ENCODE data around the gene PTHLH. TPM values are rescaled to one million over a fixed set of nuclear protein-coding genes. Genes with fewer than 3 reads are reported as not detected.

The PTHLH gene
- total RNA-seq, 2 donors from 2014 or later = 0.58 TPM; not detected in 1

- Histone ChIP-seq H3K4me1 (no peaks in the 10 kb centered on the region), H3K9ac (ENCODE audit: low read depth in 2 of 2, low read length in 2 of 2) (no peak overlapping the region), H3K27me3 (no peaks in the 10 kb centered on the region), H3K36me3 (no peaks in the 10 kb centered on the region), H3K9me3 (no peaks in the 10 kb centered on the region), H3K4me3 (no peak overlapping the region), H3K27ac (no peak overlapping the region)
- intact Hi-C loops (cut with DNase I) = no loop called here
- no peak for TF ChIP-seq CTCF (IDR thresholded peaks at IDR 0.05)
- DNase-seq = no peak
These were observed 15.2 kb downstream of the PTHLH start for GRCh38 chr12:27957366-27957765.

- no peak for DNase-seq
- Histone ChIP-seq H3K9me3 (no peaks in the 10 kb centered on the region), H3K9ac (ENCODE audit: low read depth in 2 of 2, low read length in 2 of 2) (no peak overlapping the region), H3K27me3 (no peaks in the 10 kb centered on the region), H3K4me1 (no peaks in the 10 kb centered on the region), H3K4me3 (no peak overlapping the region), H3K27ac (no peak overlapping the region), H3K36me3 (no peaks in the 10 kb centered on the region)
- no peak for TF ChIP-seq CTCF (IDR thresholded peaks at IDR 0.05)
- intact Hi-C loops (cut with DNase I) = no loop called here
These were observed 18.7 kb downstream of the PTHLH start for GRCh38 chr12:27953817-27954216.

GRCh38 chr12:27953348-27953747, 19.2 kb downstream of the PTHLH start:
- DNase-seq = no peak
- Histone ChIP-seq H3K4me1 (no peaks in the 10 kb centered on the region), H3K27ac (no peak overlapping the region), H3K4me3 (no peak overlapping the region), H3K27me3 (no peaks in the 10 kb centered on the region), H3K9ac (ENCODE audit: low read depth in 2 of 2, low read length in 2 of 2) (no peak overlapping the region), H3K9me3 (no peaks in the 10 kb centered on the region), H3K36me3 (no peaks in the 10 kb centered on the region)
- intact Hi-C loops (cut with DNase I) = no loop called here
- no peak for TF ChIP-seq CTCF (IDR thresholded peaks at IDR 0.05)

GRCh38 chr12:27952510-27952909, 20.0 kb downstream of the PTHLH start:
- Histone ChIP-seq H3K4me3 (no peak overlapping the region), H3K27me3 (no peaks in the 10 kb centered on the region), H3K36me3 (no peaks in the 10 kb centered on the region), H3K4me1 (no peaks in the 10 kb centered on the region), H3K9me3 (no peaks in the 10 kb centered on the region), H3K27ac (no peak overlapping the region), H3K9ac (ENCODE audit: low read depth in 2 of 2, low read length in 2 of 2) (no peak overlapping the region)
- DNase-seq = no peak
- intact Hi-C loops (cut with DNase I) = no loop called here
- no peak for TF ChIP-seq CTCF (IDR thresholded peaks at IDR 0.05)

- DNase-seq = no peak
- H3K27ac ChIP-seq = no peak overlapping the region
- H3K9me3 ChIP-seq = no peaks in the 10 kb centered on the region
- no peak overlapping the region for H3K9ac ChIP-seq (ENCODE audit: low read depth in 2 of 2, low read length in 2 of 2)
- H3K27me3 ChIP-seq = no peaks in the 10 kb centered on the region
- intact Hi-C loops (cut with DNase I) = no loop called here
- no peak overlapping the region for H3K4me3 ChIP-seq
- no peaks in the 10 kb centered on the region for H3K4me1 ChIP-seq
- no peaks in the 10 kb centered on the region for H3K36me3 ChIP-seq
- TF ChIP-seq CTCF (IDR thresholded peaks at IDR 0.05) = no peak
These were observed 20.6 kb downstream of the PTHLH start for GRCh38 chr12:27951898-27952297.

GRCh38 chr12:27946421-27946820, 26.1 kb downstream of the PTHLH start:
- Histone ChIP-seq H3K9ac (ENCODE audit: low read depth in 2 of 2, low read length in 2 of 2) (no peak overlapping the region), H3K27me3 (no peaks in the 10 kb centered on the region), H3K4me3 (no peak overlapping the region), H3K9me3 (no peaks in the 10 kb centered on the region), H3K36me3 (no peaks in the 10 kb centered on the region), H3K4me1 (no peaks in the 10 kb centered on the region), H3K27ac (no peak overlapping the region)
- no peak for TF ChIP-seq CTCF (IDR thresholded peaks at IDR 0.05)
- intact Hi-C loops (cut with DNase I) = no loop called here
- no peak for DNase-seq

Data from colonic mucosa (tissue), 4 donors.